22Rv1 (cell line): ENCODE results near the gene MROH9.
"Not testable (repeated sequence)": the region's sequence is repeated elsewhere in the genome, so short reads cannot be mapped to it uniquely, and the experiment has no call there.

Experiments
- ZFX ChIP-seq: fragments of 450-650 bp; IDR thresholded peaks from 2 replicates; pipeline ENCODE4 v1.6.1; 2017; ENCODE audit warnings: antibody characterized with exemption, borderline replicate concordance
- TF ChIP-seq, protein P1 (sequence below): fragments of 450-650 bp; IDR thresholded peaks from 2 replicates; pipeline ENCODE4 v1.5.1; 2017; ENCODE audit warnings: mild to moderate bottlenecking

DNA sequence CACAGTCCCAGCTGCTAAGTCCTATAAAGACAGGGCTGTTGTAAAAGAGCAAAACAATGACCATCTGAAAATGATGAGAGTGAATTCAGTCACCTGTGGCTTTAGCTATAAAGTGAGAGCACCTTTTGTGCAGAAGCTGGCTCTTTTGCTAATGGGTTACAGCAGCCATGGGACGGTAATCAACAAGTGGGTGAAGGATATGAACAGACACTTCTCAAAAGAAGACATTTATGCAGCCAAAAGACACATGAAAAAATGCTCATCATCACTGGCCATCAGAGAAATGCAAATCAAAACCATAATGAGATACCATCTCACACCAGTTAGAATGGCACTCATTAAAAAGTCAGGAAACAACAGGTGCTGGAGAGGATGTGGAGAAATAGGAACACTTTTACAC is 16.4 kb downstream of the MROH9 start:
- TF ChIP-seq, protein P1, sequence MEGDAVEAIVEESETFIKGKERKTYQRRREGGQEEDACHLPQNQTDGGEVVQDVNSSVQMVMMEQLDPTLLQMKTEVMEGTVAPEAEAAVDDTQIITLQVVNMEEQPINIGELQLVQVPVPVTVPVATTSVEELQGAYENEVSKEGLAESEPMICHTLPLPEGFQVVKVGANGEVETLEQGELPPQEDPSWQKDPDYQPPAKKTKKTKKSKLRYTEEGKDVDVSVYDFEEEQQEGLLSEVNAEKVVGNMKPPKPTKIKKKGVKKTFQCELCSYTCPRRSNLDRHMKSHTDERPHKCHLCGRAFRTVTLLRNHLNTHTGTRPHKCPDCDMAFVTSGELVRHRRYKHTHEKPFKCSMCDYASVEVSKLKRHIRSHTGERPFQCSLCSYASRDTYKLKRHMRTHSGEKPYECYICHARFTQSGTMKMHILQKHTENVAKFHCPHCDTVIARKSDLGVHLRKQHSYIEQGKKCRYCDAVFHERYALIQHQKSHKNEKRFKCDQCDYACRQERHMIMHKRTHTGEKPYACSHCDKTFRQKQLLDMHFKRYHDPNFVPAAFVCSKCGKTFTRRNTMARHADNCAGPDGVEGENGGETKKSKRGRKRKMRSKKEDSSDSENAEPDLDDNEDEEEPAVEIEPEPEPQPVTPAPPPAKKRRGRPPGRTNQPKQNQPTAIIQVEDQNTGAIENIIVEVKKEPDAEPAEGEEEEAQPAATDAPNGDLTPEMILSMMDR, result not testable (repeated sequence)
- not testable (repeated sequence) for TF ChIP-seq ZFX
